ENCODE results near the gene OBP2B. TPM values are rescaled to one million over a fixed set of nuclear protein-coding genes. Genes with fewer than 3 reads are reported as not detected.

Gene OBP2B
- total RNA-seq, 2 experiments from 2014 or later, result not detected

DNA sequence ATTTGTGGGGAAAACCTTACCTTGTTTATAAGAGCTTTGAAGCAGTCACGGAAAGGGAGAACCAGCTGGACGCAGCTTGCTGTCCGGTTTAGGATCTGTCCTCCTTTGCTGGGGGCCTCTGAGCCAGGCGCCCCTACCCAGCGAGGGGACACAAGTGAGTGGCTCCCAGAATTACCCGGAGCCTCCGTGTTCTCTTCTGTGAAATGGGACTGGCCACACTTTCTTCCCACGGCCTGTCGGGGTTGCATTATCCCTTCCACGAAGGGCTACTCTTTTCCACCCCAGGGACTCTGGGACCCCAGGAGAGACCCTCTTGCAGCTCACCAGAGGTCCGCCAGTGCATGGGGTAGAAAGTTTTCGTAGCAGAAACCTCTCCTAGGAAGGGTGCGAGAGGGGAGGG is 44.9 kb downstream of the OBP2B start:
- H3K4me2 ChIP-seq (ENCODE audit: low read length), result peak overlapping the region; percentile 70
- no TSS peak for BruUV-seq (replicated peaks)

GRCh38 chr9:133163504-133164172 is 45.4 kb downstream of the OBP2B start, which contains the start of gene GBGT1:
Gene GBGT1, minus strand, starts transcription at chr9:133163914. Its CDS starts 1,502 bp downstream, at chr9:133162412.
- H3K9me2 ChIP-seq (ENCODE audit: insufficient read depth, low read length), result no peaks in the 10 kb centered on the region
- no peaks in the 10 kb centered on the region for H3K79me2 ChIP-seq (ENCODE audit: insufficient read depth, low read depth, low read length)
- H2AFZ ChIP-seq (ENCODE audit: low read length), result peak within 1 kb of the TSS; percentile 36
- no TSS peak for BruUV-seq (replicated peaks)
- H4K20me1 ChIP-seq (ENCODE audit: insufficient read depth, low read length), result no peaks in the 10 kb centered on the region
- no peak within 1 kb of the TSS for H3K27ac ChIP-seq (ENCODE audit: low read depth, low read length, poor library complexity, severe bottlenecking)
- no peaks in the 10 kb centered on the region for H3K36me3 ChIP-seq (ENCODE audit: insufficient read depth, low read length)
- no peaks in the 10 kb centered on the region for H3K9me3 ChIP-seq (ENCODE audit: low read length)
- H3K4me1 ChIP-seq (ENCODE audit: insufficient read depth, low read length, poor library complexity, severe bottlenecking), result peaks cover 10% of the 10 kb centered on the region
- H3K4me3 ChIP-seq (ENCODE audit: low read depth, low read length, poor library complexity, severe bottlenecking), result peak within 1 kb of the TSS; percentile 61
- intact Hi-C loops (cut with micrococcal nuclease; ENCODE audit: unreplicated experiment), result no loop called here
- peak within 1 kb of the TSS; percentile 70 for H3K4me2 ChIP-seq (ENCODE audit: low read length)
- no peak for TF ChIP-seq EZH2phosphoT487 (IDR thresholded peaks at IDR 0.05; ENCODE audit: borderline replicate concordance, low read depth, low read length)
- TF ChIP-seq, protein P1, sequence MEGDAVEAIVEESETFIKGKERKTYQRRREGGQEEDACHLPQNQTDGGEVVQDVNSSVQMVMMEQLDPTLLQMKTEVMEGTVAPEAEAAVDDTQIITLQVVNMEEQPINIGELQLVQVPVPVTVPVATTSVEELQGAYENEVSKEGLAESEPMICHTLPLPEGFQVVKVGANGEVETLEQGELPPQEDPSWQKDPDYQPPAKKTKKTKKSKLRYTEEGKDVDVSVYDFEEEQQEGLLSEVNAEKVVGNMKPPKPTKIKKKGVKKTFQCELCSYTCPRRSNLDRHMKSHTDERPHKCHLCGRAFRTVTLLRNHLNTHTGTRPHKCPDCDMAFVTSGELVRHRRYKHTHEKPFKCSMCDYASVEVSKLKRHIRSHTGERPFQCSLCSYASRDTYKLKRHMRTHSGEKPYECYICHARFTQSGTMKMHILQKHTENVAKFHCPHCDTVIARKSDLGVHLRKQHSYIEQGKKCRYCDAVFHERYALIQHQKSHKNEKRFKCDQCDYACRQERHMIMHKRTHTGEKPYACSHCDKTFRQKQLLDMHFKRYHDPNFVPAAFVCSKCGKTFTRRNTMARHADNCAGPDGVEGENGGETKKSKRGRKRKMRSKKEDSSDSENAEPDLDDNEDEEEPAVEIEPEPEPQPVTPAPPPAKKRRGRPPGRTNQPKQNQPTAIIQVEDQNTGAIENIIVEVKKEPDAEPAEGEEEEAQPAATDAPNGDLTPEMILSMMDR (conservative IDR thresholded peaks at IDR 0.05; ENCODE audit: low read length), result no peak
- peak; percentile 48 for DNase-seq (ENCODE audit: low spot score)
- ChIA-PET POLR2A (no interaction called here), CTCF (ENCODE audit: unreplicated experiment) (no interaction called here)

More for the DNA sequence above, 44.9 kb downstream of the OBP2B start:
- H3K9me2 ChIP-seq (ENCODE audit: insufficient read depth, low read length), result no peaks in the 10 kb centered on the region
- no peaks in the 10 kb centered on the region for H3K9me3 ChIP-seq (ENCODE audit: low read length)
- no peak overlapping the region for H3K27ac ChIP-seq (ENCODE audit: low read depth, low read length, poor library complexity, severe bottlenecking)
- intact Hi-C loops (cut with micrococcal nuclease; ENCODE audit: unreplicated experiment), result no loop called here
- H4K20me1 ChIP-seq (ENCODE audit: insufficient read depth, low read length), result no peaks in the 10 kb centered on the region
- no peaks in the 10 kb centered on the region for H3K79me2 ChIP-seq (ENCODE audit: insufficient read depth, low read depth, low read length)
- ChIA-PET CTCF (ENCODE audit: unreplicated experiment) (no interaction called here), POLR2A (no interaction called here)
- no peak for TF ChIP-seq EZH2phosphoT487 (IDR thresholded peaks at IDR 0.05; ENCODE audit: borderline replicate concordance, low read depth, low read length)
- TF ChIP-seq, protein P1 (conservative IDR thresholded peaks at IDR 0.05; ENCODE audit: low read length), result no peak
- H2AFZ ChIP-seq (ENCODE audit: low read length), result peak overlapping the region; percentile 36
- DNase-seq (ENCODE audit: low spot score), result no peak
- H3K4me1 ChIP-seq (ENCODE audit: insufficient read depth, low read length, poor library complexity, severe bottlenecking), result peaks cover 10% of the 10 kb centered on the region
- H3K36me3 ChIP-seq (ENCODE audit: insufficient read depth, low read length), result no peaks in the 10 kb centered on the region
- H3K4me3 ChIP-seq (ENCODE audit: low read depth, low read length, poor library complexity, severe bottlenecking), result peak overlapping the region; percentile 61

DNA sequence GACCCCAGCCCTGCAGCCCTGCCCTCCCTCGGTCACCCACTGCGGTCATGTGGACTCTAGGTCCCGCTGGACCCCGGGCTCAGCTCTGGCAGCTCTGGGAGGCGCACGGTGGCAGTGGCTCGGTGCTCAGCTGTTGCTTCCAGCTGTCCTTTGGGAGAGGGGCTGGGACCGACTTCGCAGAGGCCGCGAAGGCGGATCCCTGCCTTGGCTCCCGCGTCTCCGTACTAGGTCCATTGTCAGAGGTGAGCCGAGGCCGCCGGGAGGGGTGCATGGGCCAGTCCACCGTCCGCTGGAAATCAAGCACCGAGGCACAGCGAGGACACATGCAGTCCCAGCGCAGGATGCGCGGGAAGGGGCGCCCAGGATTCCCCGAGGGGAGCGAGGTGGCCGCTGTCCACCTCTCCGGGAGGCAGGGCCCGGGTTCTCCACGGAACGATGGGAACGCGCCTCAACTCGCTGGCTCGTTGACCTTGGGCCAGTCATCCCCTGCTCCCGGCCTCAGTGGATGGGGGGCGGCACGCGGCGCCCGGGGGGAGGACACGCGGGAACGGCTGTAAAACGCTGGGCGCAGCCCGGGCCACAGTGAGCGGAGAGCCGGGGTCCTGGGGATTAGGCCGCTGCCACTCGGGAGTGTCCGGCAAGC is 46.1 kb downstream of the OBP2B start:
- TF ChIP-seq, protein P1 (conservative IDR thresholded peaks at IDR 0.05; ENCODE audit: low read length), result no peak
- TF ChIP-seq EZH2phosphoT487 (IDR thresholded peaks at IDR 0.05; ENCODE audit: borderline replicate concordance, low read depth, low read length), result no peak
- H3K36me3 ChIP-seq (ENCODE audit: insufficient read depth, low read length), result no peaks in the 10 kb centered on the region
- no peaks in the 10 kb centered on the region for H3K79me2 ChIP-seq (ENCODE audit: insufficient read depth, low read depth, low read length)
- peak overlapping the region; percentile 70 for H3K4me2 ChIP-seq (ENCODE audit: low read length)
- intact Hi-C loops (cut with micrococcal nuclease; ENCODE audit: unreplicated experiment), result no loop called here
- POLR2A ChIA-PET, result no interaction called here
- no peaks in the 10 kb centered on the region for H3K9me2 ChIP-seq (ENCODE audit: insufficient read depth, low read length)
- BruUV-seq (replicated peaks), result no TSS peak
- peak overlapping the region; percentile 61 for H3K4me3 ChIP-seq (ENCODE audit: low read depth, low read length, poor library complexity, severe bottlenecking)
- H3K27ac ChIP-seq (ENCODE audit: low read depth, low read length, poor library complexity, severe bottlenecking), result no peak overlapping the region
- no peak for DNase-seq (ENCODE audit: low spot score)
- H2AFZ ChIP-seq (ENCODE audit: low read length), result no peak overlapping the region
- H4K20me1 ChIP-seq (ENCODE audit: insufficient read depth, low read length), result no peaks in the 10 kb centered on the region
- peaks cover 10% of the 10 kb centered on the region for H3K4me1 ChIP-seq (ENCODE audit: insufficient read depth, low read length, poor library complexity, severe bottlenecking)
- CTCF ChIA-PET (ENCODE audit: unreplicated experiment), result no interaction called here
- H3K9me3 ChIP-seq (ENCODE audit: low read length), result no peaks in the 10 kb centered on the region
